Body of pancreas (tissue), 4 donors: ENCODE measurements around the gene CPNE9. TPM values are rescaled to one million over a fixed set of nuclear protein-coding genes. Genes with fewer than 3 reads are reported as not detected.

Experiments used
- ATAC-seq: fragments of 150-250 bp; one replicate; pipeline ENCODE4 v1.9.1; 2016
- DNase-seq, 4 donors: peaks; one replicate each; pipeline ENCODE4 v3.0.0-alpha.2; 2019
- H3K27ac ChIP-seq, 4 donors: fragments of 200-600 bp; sonication (generic); 1 replicate in 3 of 4; 2 replicates in 1 of 4; pipeline versions ENCODE4 v1.5.1 to v1.6.1; 2016 to 2019; ENCODE audit warnings: mild to moderate bottlenecking in 1 of 4, mixed read lengths in 1 of 4, moderate library complexity in 1 of 4
- H3K27me3 ChIP-seq, 2 donors: fragments of 200-600 bp; sonication (generic); one replicate each; pipeline ENCODE4 v1.6.0; 2016; ENCODE audit warnings: mild to moderate bottlenecking in 1 of 2
- H3K36me3 ChIP-seq, 2 donors: fragments of 200-600 bp; sonication (generic); replicated peaks in 1 of 2; 2 replicates each; pipeline ENCODE4 v1.5.1; 2016; ENCODE audit warnings: low read depth in 2 of 2; ENCODE audit not compliant: insufficient read depth in 1 of 2
- H3K4me1 ChIP-seq: fragments of 200-600 bp; sonication (generic); one replicate; pipeline ENCODE4 v1.6.0; 2016
- H3K4me3 ChIP-seq, 2 donors: fragments of 200-600 bp; sonication (generic); 1 replicate in 1 of 2; 2 replicates in 1 of 2; pipeline ENCODE4 v1.5.1; 2016 to 2019
- H3K9me3 ChIP-seq, 3 donors: fragments of 200-600 bp; sonication (generic); 1 replicate in 2 of 3; 2 replicates in 1 of 3; pipeline ENCODE4 v1.5.1; 2016
- POLR2A ChIP-seq, 3 donors: fragments of 450-650 bp; IDR thresholded peaks; one replicate each; pipeline ENCODE4 v1.6.1; 2016; ENCODE audit warnings: antibody characterized with exemption in 3 of 3, mild to moderate bottlenecking in 2 of 3
- WGBS, 2 donors: methylation state at CpG; one replicate each; pipeline ENCODE4 v1.1.5; 2017; 5-methylcytosine and 5-hydroxymethylcytosine counted together
- intact Hi-C: fragments of 100-400 bp; cut with DNase I; formaldehyde crosslinking; loops from one replicate; pipeline ENCODE4 v1.15.1; 2023
- total RNA-seq, 2 donors: library from RNA; depleted of rRNA; stranded (reverse); fragments of >200 nt; gene quantifications; one replicate each; pipeline ENCODE4 v1.1.0, GENCODE V29; 2016
- TF ChIP-seq, protein P1 (sequence below), 7 experiments: fragments of 450-650 bp in 4 of 7; fragments of 200-600 bp in 3 of 7; sonication (generic) in 3 of 7; IDR thresholded peaks; one replicate each; pipeline ENCODE4 v1.5.1; 2016 to 2019; ENCODE audit warnings: antibody characterized with exemption in 7 of 7

Gene CPNE9
- total RNA-seq, 2 donors from 2014 or later = not detected

DNA sequence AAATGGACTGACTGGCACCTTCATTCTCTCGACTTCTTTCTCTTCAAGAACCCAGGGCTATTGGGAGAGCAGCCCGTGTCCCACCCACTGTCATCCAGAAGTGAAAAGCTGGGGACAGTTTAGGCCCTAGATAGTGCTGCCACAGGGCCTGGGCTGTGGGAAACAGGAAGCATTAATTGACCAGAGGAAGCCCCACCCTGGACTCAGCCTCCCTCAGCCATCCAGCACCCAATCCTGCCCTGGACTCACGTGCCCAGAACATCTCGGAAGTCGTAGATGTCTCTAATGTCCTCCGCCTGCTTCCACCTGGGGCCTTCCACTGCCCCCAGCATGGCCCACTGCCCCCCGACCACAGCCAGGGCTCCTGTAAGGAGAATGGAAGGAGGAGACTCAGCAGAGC lies 63.8 kb downstream of the CPNE9 start:
- H3K9me3 ChIP-seq = no peaks in the 10 kb centered on the region
- H3K27ac ChIP-seq = peak overlapping the region in 2 of 4 donors; percentile 27 to 39
- no peak overlapping the region for H3K4me3 ChIP-seq
- ATAC-seq (no peak), DNase-seq (no peak)
- H3K4me1 ChIP-seq = peaks cover 35% of the 10 kb centered on the region
- intact Hi-C loops = no loop called here
- H3K36me3 ChIP-seq = no peaks in the 10 kb centered on the region
- no peaks in the 10 kb centered on the region for H3K27me3 ChIP-seq
- 75 to 86% methylated on average over 5 to 7 of the region's 7 CpGs for WGBS, 2 donors
- no peak for TF ChIP-seq POLR2A (IDR thresholded peaks at IDR 0.05)
- TF ChIP-seq, protein P1, sequence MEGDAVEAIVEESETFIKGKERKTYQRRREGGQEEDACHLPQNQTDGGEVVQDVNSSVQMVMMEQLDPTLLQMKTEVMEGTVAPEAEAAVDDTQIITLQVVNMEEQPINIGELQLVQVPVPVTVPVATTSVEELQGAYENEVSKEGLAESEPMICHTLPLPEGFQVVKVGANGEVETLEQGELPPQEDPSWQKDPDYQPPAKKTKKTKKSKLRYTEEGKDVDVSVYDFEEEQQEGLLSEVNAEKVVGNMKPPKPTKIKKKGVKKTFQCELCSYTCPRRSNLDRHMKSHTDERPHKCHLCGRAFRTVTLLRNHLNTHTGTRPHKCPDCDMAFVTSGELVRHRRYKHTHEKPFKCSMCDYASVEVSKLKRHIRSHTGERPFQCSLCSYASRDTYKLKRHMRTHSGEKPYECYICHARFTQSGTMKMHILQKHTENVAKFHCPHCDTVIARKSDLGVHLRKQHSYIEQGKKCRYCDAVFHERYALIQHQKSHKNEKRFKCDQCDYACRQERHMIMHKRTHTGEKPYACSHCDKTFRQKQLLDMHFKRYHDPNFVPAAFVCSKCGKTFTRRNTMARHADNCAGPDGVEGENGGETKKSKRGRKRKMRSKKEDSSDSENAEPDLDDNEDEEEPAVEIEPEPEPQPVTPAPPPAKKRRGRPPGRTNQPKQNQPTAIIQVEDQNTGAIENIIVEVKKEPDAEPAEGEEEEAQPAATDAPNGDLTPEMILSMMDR (IDR thresholded peaks at IDR 0.05) = no peak

DNA sequence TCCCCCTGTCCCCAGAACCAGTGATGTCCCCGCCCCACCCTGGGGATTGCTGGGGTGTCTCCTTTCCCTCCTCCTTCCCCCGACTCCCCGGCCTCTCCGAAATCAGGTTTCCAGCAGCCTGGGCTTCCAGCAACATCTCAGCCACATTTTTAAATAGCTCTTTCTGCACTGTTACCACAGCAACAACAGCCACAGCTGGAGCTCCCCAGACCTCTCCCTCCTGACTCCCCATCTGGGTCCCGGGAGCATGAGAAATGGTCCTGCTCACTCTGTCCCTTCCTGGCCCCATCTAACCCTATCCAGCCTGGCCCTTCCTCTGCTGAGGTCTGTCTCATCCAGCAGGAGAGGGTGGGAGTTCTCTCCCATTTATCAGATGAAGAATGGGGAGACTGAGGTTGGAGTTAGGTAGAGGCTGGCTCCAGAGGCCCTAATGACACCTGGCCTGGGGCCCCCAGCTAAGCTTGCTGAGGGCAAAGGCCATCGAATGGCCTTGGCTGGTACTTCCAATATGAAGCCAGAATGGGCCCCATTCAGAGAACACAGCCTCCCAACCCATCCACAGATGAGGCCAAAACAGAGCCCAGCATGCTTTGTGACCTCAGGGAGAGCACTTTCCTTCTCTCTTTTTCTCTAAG lies 64.6 kb downstream of the CPNE9 start:
- peak overlapping the region in 1 of 4 donors; percentile 81 for H3K27ac ChIP-seq
- no peaks in the 10 kb centered on the region for H3K27me3 ChIP-seq
- DNase-seq = no peak
- no peaks in the 10 kb centered on the region for H3K9me3 ChIP-seq
- no peak for ATAC-seq
- TF ChIP-seq, protein P1 (IDR thresholded peaks at IDR 0.05) = no peak
- TF ChIP-seq POLR2A (IDR thresholded peaks at IDR 0.05) = no peak
- 77 to 87% methylated on average over 6 of the region's 6 CpGs for WGBS, 2 donors
- H3K36me3 ChIP-seq = no peaks in the 10 kb centered on the region
- peaks cover 35% of the 10 kb centered on the region for H3K4me1 ChIP-seq
- H3K4me3 ChIP-seq = no peak overlapping the region
- intact Hi-C loops = no loop called here

DNA sequence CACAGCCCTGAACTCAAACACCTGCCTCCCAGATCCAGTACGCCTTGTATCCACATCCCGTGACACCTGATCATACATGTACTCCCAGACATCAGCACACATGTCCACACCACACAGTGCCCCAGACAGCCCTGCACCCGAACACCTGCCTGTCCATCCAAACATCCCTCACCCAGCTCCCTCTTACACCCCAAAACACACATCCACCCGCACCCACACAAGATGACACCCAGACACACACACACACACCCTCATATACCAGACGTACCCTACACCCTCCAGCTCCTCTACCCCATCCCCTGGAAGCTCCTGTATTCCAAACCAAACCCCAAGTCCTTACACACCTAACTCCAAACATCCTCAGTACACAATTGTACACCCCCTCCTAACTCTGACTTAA lies 65.4 kb downstream of the CPNE9 start:
- 62 to 72% methylated on average over 5 of the region's 5 CpGs for WGBS, 2 donors
- ATAC-seq (no peak), DNase-seq (no peak)
- Histone ChIP-seq H3K4me3 (no peak overlapping the region), H3K27me3 (no peaks in the 10 kb centered on the region), H3K36me3 (no peaks in the 10 kb centered on the region), H3K4me1 (peaks cover 35% of the 10 kb centered on the region), H3K9me3 (no peaks in the 10 kb centered on the region), H3K27ac (peak overlapping the region in 3 of 4 donors; percentile 79 to 84 (median 81))
- intact Hi-C loops = no loop called here
- TF ChIP-seq, protein P1 (IDR thresholded peaks at IDR 0.05) = no peak
- TF ChIP-seq POLR2A (IDR thresholded peaks at IDR 0.05) = no peak

DNA sequence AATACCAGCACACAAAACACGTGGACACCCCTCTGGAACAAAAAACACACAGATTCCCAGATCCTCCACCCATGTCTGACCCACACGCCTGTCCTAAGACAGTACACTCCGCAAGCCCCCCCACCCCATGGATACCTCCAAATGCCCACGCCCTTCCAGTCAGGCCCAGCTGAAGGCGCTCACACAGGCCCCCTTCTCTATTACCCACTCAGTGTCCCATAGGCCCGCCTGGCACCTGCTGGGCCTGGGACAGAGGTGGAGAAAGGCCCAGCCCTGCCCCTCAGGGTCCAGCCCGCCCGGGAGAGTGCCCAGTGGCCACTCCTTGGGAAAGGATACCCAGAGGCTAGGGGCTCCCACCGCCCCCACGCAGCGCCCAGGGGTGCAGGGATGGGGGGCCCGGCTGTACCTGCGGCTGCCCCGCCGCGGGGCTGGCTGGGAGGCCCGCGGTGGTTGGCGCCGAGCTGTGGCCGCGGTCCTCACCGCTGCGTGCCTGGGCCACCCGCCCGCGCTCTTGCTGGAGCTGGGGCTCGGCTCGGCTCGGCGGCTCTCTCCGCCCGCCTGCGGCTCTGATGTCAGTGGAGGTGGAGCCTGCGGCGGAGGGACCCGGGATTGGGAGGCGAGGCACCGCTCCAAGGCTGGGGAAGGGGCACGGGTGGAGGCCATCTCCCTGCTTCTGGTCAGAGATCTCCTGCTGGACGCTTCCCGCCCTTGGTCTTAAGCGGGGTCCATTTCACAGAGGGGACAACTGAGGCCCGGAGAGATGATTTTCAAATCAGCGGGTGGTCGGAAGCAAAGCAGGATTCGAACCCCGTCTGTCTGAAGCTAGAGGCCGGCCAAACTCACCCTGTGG lies 66.0 kb downstream of the CPNE9 start, which contains the start of gene CAMK1:
CAMK1 (minus strand) TSS at position 522 of the 850 bp plus-strand sequence. CDS start 2,198 bp downstream, outside the sequence.
- 4 to 14% methylated on average over 6 to 49 of the region's 49 CpGs for WGBS, 2 donors
- no peaks in the 10 kb centered on the region for H3K27me3 ChIP-seq
- peak; percentile 59 to 66 (median 65) for TF ChIP-seq POLR2A (IDR thresholded peaks at IDR 0.05)
- TF ChIP-seq, protein P1 (IDR thresholded peaks at IDR 0.05) = no peak
- H3K27ac ChIP-seq = peak within 1 kb of the TSS; percentile 55 to 84 (median 80)
- DNase-seq (peak; percentile 77 to 86 (median 84)), ATAC-seq (peak; percentile 88)
- H3K4me1 ChIP-seq = peaks cover 35% of the 10 kb centered on the region
- intact Hi-C loops = no loop called here
- H3K4me3 ChIP-seq = peak within 1 kb of the TSS; percentile 26 to 47
- H3K9me3 ChIP-seq = no peaks in the 10 kb centered on the region
- H3K36me3 ChIP-seq = no peaks in the 10 kb centered on the region
